ENCODE measurements around the gene CSNK1A1.

GRCh38 chr5:149475777-149476176 is 75.5 kb downstream of the CSNK1A1 start:
- TF ChIP-seq NFRKB (IDR thresholded peaks at IDR 0.05) = no peak
- no peak for TF ChIP-seq FOXK2 (IDR thresholded peaks at IDR 0.05)
- TF ChIP-seq FOXM1 (IDR thresholded peaks at IDR 0.05; ENCODE audit: borderline replicate concordance) = no peak
- no peak for TF ChIP-seq FOXA1 (IDR thresholded peaks at IDR 0.05)
- TF ChIP-seq BHLHE40 (IDR thresholded peaks at IDR 0.05; ENCODE audit: borderline replicate concordance) = no peak
- no peak for TF ChIP-seq PKNOX1 (IDR thresholded peaks at IDR 0.05)
- no peak for TF ChIP-seq L3MBTL2 (conservative IDR thresholded peaks at IDR 0.05)

Measured in HEK293T (cell line).